ENCODE results near the gene TMEM134. TPM values are rescaled to one million over a fixed set of nuclear protein-coding genes. Genes with fewer than 3 reads are reported as not detected.

The TMEM134 gene
- total and polyA plus RNA-seq, 2 of the 4 experiments (the other 2 are of a cell fraction) = 12.5 to 55.0 TPM

- Histone ChIP-seq H4K91ac (ENCODE audit: insufficient read depth, low read depth, low read length) (no peak overlapping the region), H3K79me1 (ENCODE audit: low read depth in 1 of 2, low read length in 2 of 2) (peaks cover 4 to 39% of the 10 kb centered on the region in 2 experiments; a peak in 3 of 4 replicates), H2AK9ac (replicated peaks; ENCODE audit: low read depth, low read length, poor library complexity) (peak overlapping the region; percentile 60), H3K18ac (ENCODE audit: low read depth, low read length) (no peak overlapping the region), H2BK15ac (ENCODE audit: low read depth, low read length) (no peak overlapping the region), H2AK5ac (ENCODE audit: low read depth, low read length) (no peak overlapping the region), H3K36me3 (ENCODE audit: control insufficient read depth, insufficient read depth, low read length) (peaks cover 14% of the 10 kb centered on the region), H3K23ac (ENCODE audit: low read depth, low read length) (no peak overlapping the region), H3K4ac (ENCODE audit: low read depth, low read length) (no peak overlapping the region), H3K14ac (replicated peaks; ENCODE audit: low read depth, low read length) (no peak overlapping the region), H2BK5ac (ENCODE audit: low read depth, low read length, poor library complexity, severe bottlenecking) (no peak overlapping the region), H4K5ac (ENCODE audit: low read depth, low read length) (no peak overlapping the region), H2BK120ac (ENCODE audit: low read depth, low read length) (no peak overlapping the region), H3K4me2 (ENCODE audit: low read depth, low read length) (no peak overlapping the region), H3K4me3 (ENCODE audit: insufficient read depth, low read depth, low read length) (no peak overlapping the region), H2AFZ (replicated peaks; ENCODE audit: low read length, poor library complexity) (no peak overlapping the region), H3K9ac (ENCODE audit: low read depth, low read length) (no peak overlapping the region), H3K9me1 (ENCODE audit: insufficient read depth, low read length) (peaks cover 4% of the 10 kb centered on the region), H2BK20ac (ENCODE audit: low read depth, low read length) (no peak overlapping the region), H3K4me1 (ENCODE audit: control insufficient read depth, insufficient read depth, low read length) (peaks cover 14% of the 10 kb centered on the region), H3K9me3 (ENCODE audit: control insufficient read depth, insufficient read depth, low read length) (no peaks in the 10 kb centered on the region), H3K27me3 (ENCODE audit: control insufficient read depth, insufficient read depth, low read length) (no peaks in the 10 kb centered on the region), H3K56ac (ENCODE audit: extremely low read depth, insufficient read depth, low read length) (no peak overlapping the region), H3K27ac (ENCODE audit: insufficient read depth, low read length) (no peak overlapping the region), H4K20me1 (ENCODE audit: insufficient read depth, low read length) (no peaks in the 10 kb centered on the region), H4K8ac (ENCODE audit: low read depth in 2 of 2, low read length in 2 of 2) (no peak overlapping the region)
- CTCF ChIA-PET = no interaction called here
- intact Hi-C loops (cut with micrococcal nuclease) (no loop called here), in situ Hi-C loops (cut with MboI; ENCODE audit: low sequenced_read_pairs) (no loop called here), dilution Hi-C loops (cut with HindIII; ENCODE audit: low sequenced_read_pairs, unreplicated experiment) (no loop called here)
- 95% methylated on average over 10 of the region's 18 CpGs; no CpG with 5 or more reads in 1 of the 2 experiments for WGBS, 2 experiments (ENCODE audit: extremely low coverage in 2 of 2, insufficient read length in 1 of 2)
- POLR2A ChIA-PET (ENCODE audit: unreplicated experiment) = no interaction called here
- TF ChIP-seq CHD1 (IDR thresholded peaks at IDR 0.05; ENCODE audit: low read depth, low read length) = no peak
- TF ChIP-seq ELK1 (IDR thresholded peaks at IDR 0.05; ENCODE audit: borderline replicate concordance, low read depth, low read length) = no peak
- TF ChIP-seq BHLHE40 (IDR thresholded peaks at IDR 0.05; ENCODE audit: low read depth, low read length) = no peak
- no peak for TF ChIP-seq MAFK (IDR thresholded peaks at IDR 0.05; ENCODE audit: low read depth, low read length)
- TF ChIP-seq RAD21 (IDR thresholded peaks at IDR 0.05; ENCODE audit: low read length) = no peak
- no peak for TF ChIP-seq SMC3 (IDR thresholded peaks at IDR 0.05; ENCODE audit: low read depth, low read length)
- TF ChIP-seq MAZ (IDR thresholded peaks at IDR 0.05; ENCODE audit: borderline replicate concordance, low read depth, low read length) = no peak
- TF ChIP-seq CTCF (conservative IDR thresholded peaks at IDR 0.05; ENCODE audit: low read depth, low read length) = no peak
- no peak for TF ChIP-seq RCOR1 (IDR thresholded peaks at IDR 0.05; ENCODE audit: insufficient replicate concordance, low read length)
- no peak for TF ChIP-seq RFX5 (IDR thresholded peaks at IDR 0.05; ENCODE audit: low read depth, low read length)
- no peak for TF ChIP-seq CEBPB (IDR thresholded peaks at IDR 0.05; ENCODE audit: low read depth, low read length)
- no peak for TF ChIP-seq MXI1 (IDR thresholded peaks at IDR 0.05; ENCODE audit: borderline replicate concordance, low read depth, low read length)
- TF ChIP-seq NFE2L2 (IDR thresholded peaks at IDR 0.05; ENCODE audit: low read depth, low read length) = no peak
- no peak for TF ChIP-seq FOS (IDR thresholded peaks at IDR 0.05; ENCODE audit: low read depth, low read length)
- no peak for TF ChIP-seq POLR2A (IDR thresholded peaks at IDR 0.05; ENCODE audit: low read depth, low read length)
- no peak for TF ChIP-seq USF2 (IDR thresholded peaks at IDR 0.05; ENCODE audit: low read depth, low read length)
- ATAC-seq (ENCODE audit: low read depth) = no peak
- BruUV-seq (replicated peaks) = no TSS peak
- no peak for DNase-seq
These were observed 33.4 kb upstream of the TMEM134 start for GRCh38 chr11:67502328-67502979.

Measured in IMR-90 (cell line).